ENCODE measurements around the gene AGXT. TPM values are rescaled to one million over a fixed set of nuclear protein-coding genes. Genes with fewer than 3 reads are reported as not detected.

The AGXT gene
- total RNA-seq, 6 experiments from 2014 or later = 744 to 1,833 (median 1,254) TPM

DNA sequence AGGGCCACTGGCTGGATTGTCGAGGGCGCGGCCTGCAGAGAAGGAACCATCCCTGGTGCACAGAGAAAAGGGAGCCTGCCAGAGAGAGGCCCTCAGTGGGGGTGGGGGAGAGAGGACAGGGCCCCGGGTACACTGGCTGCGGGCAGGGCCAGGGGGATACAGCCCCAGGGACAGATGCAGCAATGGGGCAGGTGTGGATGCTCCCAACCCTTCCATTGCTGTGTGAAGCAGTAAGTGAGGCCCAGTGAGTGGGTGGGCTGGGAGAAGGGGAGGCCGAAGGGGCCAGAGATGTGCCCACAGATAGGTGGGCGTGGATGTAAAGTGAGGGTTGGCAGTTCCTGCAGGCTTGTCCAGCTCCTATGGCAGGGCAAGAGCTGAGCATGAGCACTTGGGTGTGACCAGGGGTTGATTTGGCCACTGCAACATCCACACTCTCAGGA is 7.4 kb downstream of the AGXT start:
- Histone ChIP-seq H3K4me3 (no peak overlapping the region), H3K36me3 (peaks cover 0 to 81% (median 29%) of the 10 kb centered on the region in 4 donors), H3K4me1 (peaks cover 0 to 73% (median 26%) of the 10 kb centered on the region in 4 donors), H3K27ac (peak overlapping the region in 1 of 3 donors; percentile 77), H3K27me3 (no peaks in the 10 kb centered on the region), H3K9me3 (no peaks in the 10 kb centered on the region)
- DNase-seq (peak in 2 of 3 donors; percentile 68 to 70), ATAC-seq (peak in 3 of 4 donors; percentile 1 to 5 (median 1))
- TF ChIP-seq, protein P1, sequence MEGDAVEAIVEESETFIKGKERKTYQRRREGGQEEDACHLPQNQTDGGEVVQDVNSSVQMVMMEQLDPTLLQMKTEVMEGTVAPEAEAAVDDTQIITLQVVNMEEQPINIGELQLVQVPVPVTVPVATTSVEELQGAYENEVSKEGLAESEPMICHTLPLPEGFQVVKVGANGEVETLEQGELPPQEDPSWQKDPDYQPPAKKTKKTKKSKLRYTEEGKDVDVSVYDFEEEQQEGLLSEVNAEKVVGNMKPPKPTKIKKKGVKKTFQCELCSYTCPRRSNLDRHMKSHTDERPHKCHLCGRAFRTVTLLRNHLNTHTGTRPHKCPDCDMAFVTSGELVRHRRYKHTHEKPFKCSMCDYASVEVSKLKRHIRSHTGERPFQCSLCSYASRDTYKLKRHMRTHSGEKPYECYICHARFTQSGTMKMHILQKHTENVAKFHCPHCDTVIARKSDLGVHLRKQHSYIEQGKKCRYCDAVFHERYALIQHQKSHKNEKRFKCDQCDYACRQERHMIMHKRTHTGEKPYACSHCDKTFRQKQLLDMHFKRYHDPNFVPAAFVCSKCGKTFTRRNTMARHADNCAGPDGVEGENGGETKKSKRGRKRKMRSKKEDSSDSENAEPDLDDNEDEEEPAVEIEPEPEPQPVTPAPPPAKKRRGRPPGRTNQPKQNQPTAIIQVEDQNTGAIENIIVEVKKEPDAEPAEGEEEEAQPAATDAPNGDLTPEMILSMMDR (IDR thresholded peaks at IDR 0.05) = no peak
- TF ChIP-seq POLR2A (IDR thresholded peaks at IDR 0.05) = no peak
- WGBS (ENCODE audit: insufficient coverage, low coverage, low lambda C conversion rate, missing lambda C conversion rate) = 15% methylated on average over 4 of the region's 7 CpGs
- intact Hi-C loops (cut with DNase I) = no loop called here

DNA sequence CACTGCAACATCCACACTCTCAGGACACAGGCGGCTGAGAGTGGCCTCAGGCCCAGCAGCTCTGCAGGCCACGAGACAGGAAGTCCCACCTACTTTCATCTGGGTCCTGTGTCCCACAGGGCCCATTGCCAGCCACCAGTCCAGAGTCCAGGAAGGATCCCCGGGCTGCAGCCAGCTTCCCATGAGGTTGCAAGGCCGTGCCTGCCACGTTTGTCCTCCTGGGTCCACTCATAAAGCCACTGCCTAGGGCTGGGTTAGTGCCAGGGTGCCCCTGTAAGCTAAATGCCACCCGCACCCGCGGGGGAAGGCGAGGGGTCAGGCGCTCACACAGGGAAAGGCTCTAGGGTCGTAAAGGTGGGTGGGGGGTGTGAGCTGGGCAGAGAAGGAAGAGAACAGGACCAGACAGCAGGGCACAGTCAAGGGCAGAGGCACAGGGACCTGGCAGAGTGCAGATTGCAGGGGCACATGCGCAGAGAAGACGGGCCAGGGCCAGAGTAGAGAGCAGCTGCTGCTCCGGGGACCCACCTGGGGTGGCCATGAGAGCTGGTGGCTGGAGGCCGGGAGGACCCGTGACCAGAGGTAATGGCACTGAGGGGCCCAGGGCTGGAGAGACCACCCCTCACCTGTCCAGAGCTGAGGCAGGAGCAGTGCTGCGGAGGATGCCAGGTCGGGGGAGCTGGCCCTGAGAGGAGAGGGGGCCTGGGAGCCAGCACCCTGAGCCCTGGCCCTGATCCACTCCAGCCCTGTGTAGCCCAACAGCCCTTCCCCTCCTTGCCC is 8.0 kb downstream of the AGXT start:
- Histone ChIP-seq H3K27me3 (no peaks in the 10 kb centered on the region), H3K4me1 (peaks cover 0 to 77% (median 30%) of the 10 kb centered on the region in 4 donors), H3K4me3 (no peak overlapping the region), H3K9me3 (no peaks in the 10 kb centered on the region), H3K36me3 (peaks cover 0 to 81% (median 28%) of the 10 kb centered on the region in 4 donors), H3K27ac (peak overlapping the region in 2 of 3 donors; percentile 45 to 77)
- TF ChIP-seq, protein P1 (IDR thresholded peaks at IDR 0.05) = no peak
- peak; percentile 27 for TF ChIP-seq POLR2A (IDR thresholded peaks at IDR 0.05)
- intact Hi-C loops (cut with DNase I) = no loop called here
- ATAC-seq (peak; percentile 45 to 72 (median 64)), DNase-seq (peak; percentile 89 to 94 (median 92))
- 27% methylated on average over 2 of the region's 18 CpGs for WGBS (ENCODE audit: insufficient coverage, low coverage, low lambda C conversion rate, missing lambda C conversion rate)

DNA sequence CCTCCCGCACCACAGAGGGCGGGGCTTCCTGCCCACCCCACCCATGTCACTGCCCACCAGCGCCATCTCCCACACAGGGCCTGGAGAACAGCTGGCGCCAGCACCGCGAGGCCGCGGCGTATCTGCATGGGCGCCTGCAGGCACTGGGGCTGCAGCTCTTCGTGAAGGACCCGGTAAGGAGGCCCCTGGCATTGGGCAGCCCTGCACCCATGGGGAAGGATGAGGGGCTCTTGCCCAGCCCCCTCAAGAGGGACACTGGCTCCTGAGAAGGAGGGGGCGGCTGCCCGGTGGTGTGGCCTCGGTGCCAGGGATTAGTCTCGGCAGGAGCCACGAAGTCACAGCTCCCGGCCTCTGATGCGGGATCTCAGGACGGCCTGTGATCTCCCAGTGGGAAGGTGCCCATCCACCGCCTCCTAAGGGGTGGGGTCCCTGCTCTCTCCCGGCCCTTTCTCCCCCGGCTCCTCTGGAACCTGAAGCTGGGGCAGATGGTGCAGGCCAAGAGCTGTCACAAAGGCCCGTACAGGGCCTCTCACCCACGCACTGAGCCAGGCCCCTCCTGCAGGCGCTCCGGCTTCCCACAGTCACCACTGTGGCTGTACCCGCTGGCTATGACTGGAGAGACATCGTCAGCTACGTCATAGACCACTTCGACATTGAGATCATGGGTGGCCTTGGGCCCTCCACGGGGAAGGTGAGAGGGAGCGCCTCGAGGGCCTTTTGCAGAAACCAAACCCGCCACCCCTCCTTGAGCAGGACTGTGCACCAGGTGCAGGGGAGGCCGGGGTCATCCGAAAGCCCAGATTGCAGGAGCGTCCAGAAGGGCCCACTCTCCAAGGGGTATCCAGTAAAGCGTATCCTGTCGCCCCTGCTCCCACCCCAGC is 9.1 kb downstream of the AGXT start:
- TF ChIP-seq POLR2A (IDR thresholded peaks at IDR 0.05) = no peak
- TF ChIP-seq, protein P1 (IDR thresholded peaks at IDR 0.05) = no peak
- Histone ChIP-seq H3K4me3 (no peak overlapping the region), H3K27ac (peak overlapping the region in 2 of 3 donors; percentile 45 to 77), H3K9me3 (no peaks in the 10 kb centered on the region), H3K27me3 (no peaks in the 10 kb centered on the region), H3K36me3 (peaks cover 0 to 79% (median 26%) of the 10 kb centered on the region in 4 donors), H3K4me1 (peaks cover 0 to 81% (median 31%) of the 10 kb centered on the region in 4 donors)
- WGBS (ENCODE audit: insufficient coverage, low coverage, low lambda C conversion rate, missing lambda C conversion rate) = 76% methylated on average over 8 of the region's 40 CpGs
- intact Hi-C loops (cut with DNase I) = no loop called here
- ATAC-seq (peak in 1 of 4 donors; percentile 1), DNase-seq (peak in 2 of 3 donors; percentile 63 to 74)

DNA sequence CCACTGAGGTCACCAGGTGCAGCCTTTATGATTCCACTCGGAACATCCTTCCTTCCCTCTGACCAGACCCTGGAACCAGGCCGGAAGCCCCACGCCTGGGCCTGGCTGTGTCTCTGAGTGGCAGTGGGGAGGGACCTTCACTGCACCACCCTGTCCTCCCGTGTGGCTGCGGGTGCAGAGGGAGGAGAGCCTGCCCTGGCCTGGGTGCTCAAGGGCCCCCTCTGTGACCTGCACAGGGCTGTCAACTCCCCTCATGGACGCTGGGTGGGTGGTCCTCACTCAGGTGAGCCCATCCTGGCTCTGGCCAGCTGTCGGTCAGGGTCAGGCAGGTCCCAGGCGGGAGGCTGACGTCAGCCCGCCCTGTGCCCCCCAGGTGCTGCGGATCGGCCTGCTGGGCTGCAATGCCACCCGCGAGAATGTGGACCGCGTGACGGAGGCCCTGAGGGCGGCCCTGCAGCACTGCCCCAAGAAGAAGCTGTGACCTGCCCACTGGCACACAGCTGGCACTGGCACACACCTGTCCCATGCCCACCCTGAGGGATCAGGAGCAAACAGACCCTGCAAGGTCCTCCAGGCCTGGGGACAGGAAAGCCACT is 9.8 kb downstream of the AGXT start:
- no peak overlapping the region for H3K4me3 ChIP-seq
- H3K36me3 ChIP-seq = peaks cover 0 to 79% (median 22%) of the 10 kb centered on the region in 4 donors
- H3K9me3 ChIP-seq = no peaks in the 10 kb centered on the region
- DNase-seq = peak in 2 of 3 donors; percentile 63 to 69
- peak overlapping the region in 1 of 3 donors; percentile 77 for H3K27ac ChIP-seq
- TF ChIP-seq, protein P1 (IDR thresholded peaks at IDR 0.05) = no peak
- no peak for TF ChIP-seq POLR2A (IDR thresholded peaks at IDR 0.05)
- no peaks in the 10 kb centered on the region for H3K27me3 ChIP-seq
- no CpG with 5 or more reads among the region's 18 CpGs for WGBS (ENCODE audit: insufficient coverage, low coverage, low lambda C conversion rate, missing lambda C conversion rate)
- ATAC-seq = no peak
- peaks cover 0 to 80% (median 27%) of the 10 kb centered on the region in 4 donors for H3K4me1 ChIP-seq
- intact Hi-C loops (cut with DNase I) = no loop called here

All from right lobe of liver (tissue), 6 donors.